H1 (cell line): ENCODE results near the gene HOMER2. TPM values are rescaled to one million over a fixed set of nuclear protein-coding genes. Genes with fewer than 3 reads are reported as not detected.

Experiments used
- CTCF ChIA-PET: fragments of 300-600 bp; sonication (Branson Sonifier 250); formaldehyde crosslinking; loops from one replicate; lab custom pipeline; 2021; ENCODE audit not compliant: partially characterized antibody; lab: Charles Lee
- POLR2A ChIA-PET: fragments of 300-600 bp; sonication (Branson Sonifier 250); formaldehyde crosslinking; loops from one replicate; lab custom pipeline; 2021; ENCODE audit warnings: inconsistent platforms; ENCODE audit not compliant: partially characterized antibody; lab: Charles Lee
- DNase-seq, 2 experiments: peaks; one replicate each; pipeline versions ENCODE4 v3.0.0 to v3.0.0-alpha.2; 2010 to 2022; ENCODE audit warnings: low spot score in 2 of 2, low read depth in 1 of 2, mixed read lengths in 1 of 2
- FAIRE-seq: peaks from 2 replicates; lab custom pipeline; 2011; peaks lifted over from hg19 to GRCh38; lab: Jason Lieb, UNC
- H2AFZ ChIP-seq: 2 replicates; pipeline ENCODE4 v1.8.1; 2012; ENCODE audit warnings: low read length, inconsistent platforms
- H2AK5ac ChIP-seq: 2 replicates; pipeline ENCODE4 v1.6.1; 2013; ENCODE audit warnings: low read depth, low read length
- H2BK120ac ChIP-seq: replicated peaks from 2 replicates; pipeline ENCODE3; 2013; ENCODE audit warnings: low read depth, low read length, inconsistent platforms
- H2BK12ac ChIP-seq: 2 replicates; pipeline ENCODE4 v1.6.1; 2013; ENCODE audit warnings: low read depth, low read length
- H2BK15ac ChIP-seq: 2 replicates; pipeline ENCODE4 v1.6.1; 2013; ENCODE audit warnings: low read length
- H2BK20ac ChIP-seq: 2 replicates; pipeline ENCODE4 v1.6.1; 2013; ENCODE audit warnings: low read length
- H2BK5ac ChIP-seq: 2 replicates; pipeline ENCODE4 v1.6.1; 2013; ENCODE audit warnings: low read depth, low read length
- H3K14ac ChIP-seq: 2 replicates; pipeline ENCODE4 v1.6.1; 2013; ENCODE audit warnings: inconsistent platforms; ENCODE audit not compliant: insufficient read length
- H3K18ac ChIP-seq: 2 replicates; pipeline ENCODE4 v1.6.1; 2013; ENCODE audit warnings: low read length; ENCODE audit errors: extremely low read depth
- H3K23ac ChIP-seq: 2 replicates; pipeline ENCODE4 v1.6.1; 2013; ENCODE audit warnings: inconsistent platforms; ENCODE audit not compliant: insufficient read length
- H3K23me2 ChIP-seq: 2 replicates; pipeline ENCODE4 v1.6.1; 2013; ENCODE audit warnings: low read depth, low read length
- H3K27ac ChIP-seq: 2 replicates; pipeline ENCODE4 v1.6.1; 2011; ENCODE audit warnings: low read depth, low read length, inconsistent platforms
- H3K27me3 ChIP-seq, 4 experiments: replicated peaks in 1 of 4; 1 replicate in 1 of 4; 2 replicates in 3 of 4; pipeline versions ENCODE4 v1.6.1 to v1.8.1; 2011 to 2013; ENCODE audit warnings: low read length in 3 of 4, mild to moderate bottlenecking in 3 of 4, inconsistent platforms in 2 of 4, mixed read lengths in 2 of 4, moderate library complexity in 1 of 4; ENCODE audit not compliant: control insufficient read depth in 3 of 4, insufficient read depth in 3 of 4; ENCODE audit errors: extremely low read depth in 1 of 4
- H3K36me3 ChIP-seq, 4 experiments: 2 replicates each; pipeline versions ENCODE4 v1.6.1 to v1.8.1; 2011 to 2013; ENCODE audit warnings: mild to moderate bottlenecking in 4 of 4, low read length in 3 of 4, moderate library complexity in 2 of 4, control low read depth in 1 of 4, inconsistent platforms in 1 of 4; ENCODE audit not compliant: insufficient read depth in 4 of 4, control insufficient read depth in 2 of 4
- H3K4ac ChIP-seq: replicated peaks from 2 replicates; pipeline ENCODE3; 2013; ENCODE audit warnings: low read length, low read depth, mixed read lengths, inconsistent platforms; ENCODE audit not compliant: insufficient read length
- H3K4me1 ChIP-seq, 4 experiments: replicated peaks in 1 of 4; 1 replicate in 1 of 4; 2 replicates in 3 of 4; pipeline versions ENCODE4 v1.6.1 to v1.8.1; 2011 to 2013; ENCODE audit warnings: low read length in 3 of 4, inconsistent platforms in 2 of 4, mixed read lengths in 1 of 4; ENCODE audit not compliant: insufficient read depth in 4 of 4, control insufficient read depth in 3 of 4
- H3K4me2 ChIP-seq, 2 experiments: 2 replicates each; pipeline versions ENCODE4 v1.6.1 to v1.8.1; 2011 to 2013; ENCODE audit warnings: low read depth in 2 of 2, low read length in 2 of 2, control low read depth in 1 of 2, inconsistent platforms in 1 of 2, mild to moderate bottlenecking in 1 of 2; ENCODE audit not compliant: insufficient read depth in 1 of 2
- H3K4me3 ChIP-seq, 4 experiments: fragments of 200-600, 300-600 bp in 1 of 4; sonication (generic), shearing (Covaris generic), sonication (Bioruptor Twin) in 1 of 4; 2 replicates each; pipeline versions ENCODE4 v1.5.1 to v1.8.1; 2011 to 2016; ENCODE audit warnings: low read length in 4 of 4, low read depth in 3 of 4, control low read depth in 2 of 4, inconsistent platforms in 2 of 4, mild to moderate bottlenecking in 2 of 4, mixed read lengths in 1 of 4, moderate library complexity in 1 of 4; ENCODE audit not compliant: insufficient read depth in 2 of 4; ENCODE audit errors: extremely low read depth in 1 of 4
- H3K56ac ChIP-seq: replicated peaks from 2 replicates; pipeline ENCODE3; 2013; ENCODE audit warnings: low read depth, mild to moderate bottlenecking, mixed read lengths, low read length, inconsistent platforms; ENCODE audit not compliant: insufficient read length
- H3K79me1 ChIP-seq: 2 replicates; pipeline ENCODE4 v1.6.1; 2013; ENCODE audit warnings: low read depth, low read length, control low read depth
- H3K79me2 ChIP-seq, 2 experiments: 2 replicates each; pipeline versions ENCODE4 v1.6.1 to v1.8.1; 2012 to 2013; ENCODE audit warnings: low read length in 2 of 2, mild to moderate bottlenecking in 2 of 2, inconsistent platforms in 1 of 2; ENCODE audit not compliant: insufficient read depth in 2 of 2, control insufficient read depth in 1 of 2
- H3K9ac ChIP-seq, 4 experiments: replicated peaks in 1 of 4; 1 replicate in 1 of 4; 2 replicates in 3 of 4; pipeline versions ENCODE4 v1.6.1 to v1.8.1; 2011 to 2013; ENCODE audit warnings: low read depth in 3 of 4, low read length in 3 of 4, control low read depth in 2 of 4, mild to moderate bottlenecking in 2 of 4, moderate library complexity in 2 of 4, inconsistent platforms in 1 of 4; ENCODE audit errors: extremely low read depth in 1 of 4
- H3K9me3 ChIP-seq, 2 experiments: 2 replicates each; pipeline versions ENCODE4 v1.6.1 to v1.8.1; 2012 to 2013; ENCODE audit warnings: mild to moderate bottlenecking in 2 of 2, moderate library complexity in 2 of 2, control low read depth in 1 of 2, inconsistent platforms in 1 of 2, low read depth in 1 of 2, low read length in 1 of 2, mixed read lengths in 1 of 2; ENCODE audit not compliant: insufficient read depth in 2 of 2
- H4K20me1 ChIP-seq, 2 experiments: replicated peaks in 1 of 2; 2 replicates each; pipeline versions ENCODE3 to v1.8.1; 2011 to 2013; ENCODE audit warnings: inconsistent platforms in 2 of 2, low read length in 2 of 2, mild to moderate bottlenecking in 1 of 2; ENCODE audit not compliant: insufficient read depth in 2 of 2, control insufficient read depth in 1 of 2
- H4K5ac ChIP-seq: 2 replicates; pipeline ENCODE4 v1.6.1; 2013; ENCODE audit warnings: low read length, low read depth, mixed read lengths, inconsistent platforms; ENCODE audit not compliant: insufficient read length
- H4K8ac ChIP-seq: 2 replicates; pipeline ENCODE4 v1.8.0; 2013; ENCODE audit warnings: mild to moderate bottlenecking, moderate library complexity, low read length, inconsistent platforms; ENCODE audit not compliant: insufficient read depth; ENCODE audit errors: extremely low read depth
- H4K91ac ChIP-seq: replicated peaks from 2 replicates; pipeline ENCODE3; 2013; ENCODE audit warnings: low read length, mixed read lengths, inconsistent platforms; ENCODE audit not compliant: insufficient read length
- BCL11A ChIP-seq, 2 experiments: IDR thresholded peaks; one replicate each; pipeline ENCODE4 v1.6.1; 2011; ENCODE audit warnings: low read depth in 2 of 2, low read length in 2 of 2, mild to moderate bottlenecking in 2 of 2
- CHD1 ChIP-seq: IDR thresholded peaks from 2 replicates; pipeline ENCODE4 v1.6.1; 2012; ENCODE audit warnings: low read depth, low read length, improper control_type of control experiment
- CTBP2 ChIP-seq: IDR thresholded peaks from 2 replicates; pipeline ENCODE4 v1.7.0; 2011; ENCODE audit warnings: borderline replicate concordance, mild to moderate bottlenecking, moderate library complexity, mixed read lengths, low read length; ENCODE audit not compliant: insufficient read depth, insufficient read length
- E2F6 ChIP-seq: IDR thresholded peaks from 2 replicates; pipeline ENCODE4 v1.6.1; 2012; ENCODE audit warnings: inconsistent platforms
- EZH2 ChIP-seq: fragments of 200-600 bp; sonication (generic); IDR thresholded peaks from 2 replicates; pipeline ENCODE4 v1.7.1; 2012; ENCODE audit warnings: low read depth, mild to moderate bottlenecking, moderate library complexity, low read length, inconsistent platforms; ENCODE audit not compliant: severe bottlenecking
- FOSL1 ChIP-seq: IDR thresholded peaks from 2 replicates; pipeline ENCODE4 v1.6.1; 2011; ENCODE audit warnings: mild to moderate bottlenecking, low read depth, low read length, moderate library complexity; ENCODE audit not compliant: insufficient read depth
- JUN ChIP-seq: IDR thresholded peaks from 2 replicates; pipeline ENCODE4 v1.6.1; 2011; ENCODE audit warnings: low read depth, mild to moderate bottlenecking, improper control_type of control experiment, low read length
- JUND ChIP-seq: IDR thresholded peaks from 2 replicates; pipeline ENCODE4 v1.6.1; 2011; ENCODE audit warnings: mild to moderate bottlenecking, improper control_type of control experiment, low read length
- SIX5 ChIP-seq: IDR thresholded peaks from 2 replicates; pipeline ENCODE4 v1.6.1; 2011; ENCODE audit warnings: mild to moderate bottlenecking, low read depth, low read length
- SUZ12 ChIP-seq: fragments of 200-600 bp; sonication (generic); IDR thresholded peaks from 2 replicates; pipeline ENCODE4 v1.6.1; 2012; ENCODE audit warnings: mild to moderate bottlenecking, inconsistent platforms, low read length, moderate library complexity, mixed read lengths
- TBP ChIP-seq: IDR thresholded peaks from 2 replicates; pipeline ENCODE4 v1.6.1; 2011; ENCODE audit warnings: low read depth, low read length, improper control_type of control experiment
- USF2 ChIP-seq: IDR thresholded peaks from 2 replicates; pipeline ENCODE4 v1.6.1; 2011; ENCODE audit warnings: low read length, improper control_type of control experiment
- YY1 ChIP-seq: IDR thresholded peaks from 2 replicates; pipeline ENCODE4 v1.6.1; 2011; ENCODE audit warnings: low read depth, mild to moderate bottlenecking, low read length
- WGBS, 2 experiments: shearing (Covaris generic) in 1 of 2; methylation state at CpG; one replicate each; pipeline versions ENCODE4 v1.1.6 to v1.1.7; 2013 to 2015; ENCODE audit warnings: low lambda C conversion rate in 2 of 2, mixed read lengths in 2 of 2, inconsistent platforms in 1 of 2, low coverage in 1 of 2, missing lambda C conversion rate in 1 of 2; ENCODE audit not compliant: insufficient replicate concordance in 2 of 2, insufficient coverage in 1 of 2, insufficient read length in 1 of 2; ENCODE audit errors: extremely low coverage in 1 of 2, missing lambda C conversion rate in 1 of 2; 5-methylcytosine and 5-hydroxymethylcytosine counted together
- polyA plus RNA-seq, 7 experiments: library from polyadenylated mRNA; depleted of rRNA in 3 of 7; stranded (reverse) in 5 of 7; unstranded in 2 of 7; fragments of >200 nt in 5 of 7; fragments of 200-250 nt in 2 of 7; gene quantifications; 1 replicate in 5 of 7; 2 replicates in 1 of 7; 4 replicates in 1 of 7; pipeline versions ENCODE4 v1.2.1 to v1.2.3, GENCODE V29; 2011 to 2013; ENCODE audit warnings: missing spikeins in 2 of 7, mixed read lengths in 2 of 7
- total RNA-seq: library from RNA; stranded (reverse); fragmentation: NEBNext Ultra II Directional; extraction: Animal tissue kit (Norgen Biotek cat#: 25700); gene quantifications from 2 replicates; pipeline ENCODE4 v1.2.1, GENCODE V29; 2021

HOMER2 gene
- total and polyA plus RNA-seq, 2 of the 8 experiments (the other 6 are each of a cell fraction or from before 2014, with no cell fraction given), result 12.5 to 27.6 TPM

GRCh38 chr15:82871358-82871757 lies 81.2 kb downstream of the HOMER2 start:
- POLR2A ChIA-PET, result interaction anchor here (0.7 kb wide), 1 partner anchor 793 kb away, joined by 3 read pairs; no protein-coding TSS in a partner anchor
- Histone ChIP-seq H2BK5ac (no peak overlapping the region), H3K4me3 (no peak overlapping the region), H2AFZ (no peak overlapping the region), H3K56ac (no peak overlapping the region), H3K4ac (no peak overlapping the region), H2BK12ac (no peak overlapping the region), H3K27ac (no peak overlapping the region), H3K4me1 (no peaks in the 10 kb centered on the region), H3K18ac (no peak overlapping the region), H2BK120ac (no peak overlapping the region), H3K9me3 (no peaks in the 10 kb centered on the region), H4K5ac (no peak overlapping the region), H4K8ac (no peak overlapping the region), H3K79me1 (no peaks in the 10 kb centered on the region), H2BK15ac (no peak overlapping the region), H4K91ac (no peak overlapping the region), H2BK20ac (no peak overlapping the region), H3K23me2 (no peaks in the 10 kb centered on the region), H3K4me2 (no peak overlapping the region), H3K79me2 (no peaks in the 10 kb centered on the region), H3K9ac (no peak overlapping the region), H3K23ac (no peak overlapping the region), H3K14ac (no peak overlapping the region), H4K20me1 (no peaks in the 10 kb centered on the region), H2AK5ac (no peak overlapping the region), H3K27me3 (no peaks in the 10 kb centered on the region), H3K36me3 (no peaks in the 10 kb centered on the region)
- CTCF ChIA-PET, result interaction anchor here (0.6 to 1.4 kb wide), 5 partner anchors 16 to 173 kb away, joined by 3 to 6 read pairs (median 3); no protein-coding TSS in a partner anchor
- whole genome bisulfite sequencing, 2 experiments, result 83% methylated on average over 5 of the region's 5 CpGs; no CpG with 5 or more reads in 1 of the 2 experiments
- FAIRE-seq, result no peak
- DNase-seq, result no peak
- TF ChIP-seq TBP (no peak), USF2 (no peak), CTBP2 (no peak), SUZ12 (no peak), EZH2 (no peak), YY1 (no peak), CHD1 (no peak), JUND (no peak), BCL11A (IDR thresholded peaks at IDR 0.05; ENCODE audit: low read depth in 2 of 2, low read length in 2 of 2) (no peak), JUN (no peak), FOSL1 (no peak), SIX5 (no peak), E2F6 (no peak)
